Ovary (tissue), 3 donors: ENCODE results near the gene RPS5.

Experiments
- EP300 ChIP-seq: sonication (generic); formaldehyde crosslinking; IDR thresholded peaks from one replicate; pipeline ENCODE4 v1.6.1; 2017; ENCODE audit warnings: antibody characterized with exemption
- TF ChIP-seq, protein P1 (sequence below), 3 donors: fragments of 450-650 bp in 2 of 3; fragments of 200-600 bp in 1 of 3; IDR thresholded peaks; one replicate each; pipeline versions ENCODE4 v1.5.1 to v1.8.0; 2016 to 2022; ENCODE audit warnings: antibody characterized with exemption in 3 of 3, mild to moderate bottlenecking in 1 of 3
- donor health status: DM: no; HTN: no; CAD: no.

DNA sequence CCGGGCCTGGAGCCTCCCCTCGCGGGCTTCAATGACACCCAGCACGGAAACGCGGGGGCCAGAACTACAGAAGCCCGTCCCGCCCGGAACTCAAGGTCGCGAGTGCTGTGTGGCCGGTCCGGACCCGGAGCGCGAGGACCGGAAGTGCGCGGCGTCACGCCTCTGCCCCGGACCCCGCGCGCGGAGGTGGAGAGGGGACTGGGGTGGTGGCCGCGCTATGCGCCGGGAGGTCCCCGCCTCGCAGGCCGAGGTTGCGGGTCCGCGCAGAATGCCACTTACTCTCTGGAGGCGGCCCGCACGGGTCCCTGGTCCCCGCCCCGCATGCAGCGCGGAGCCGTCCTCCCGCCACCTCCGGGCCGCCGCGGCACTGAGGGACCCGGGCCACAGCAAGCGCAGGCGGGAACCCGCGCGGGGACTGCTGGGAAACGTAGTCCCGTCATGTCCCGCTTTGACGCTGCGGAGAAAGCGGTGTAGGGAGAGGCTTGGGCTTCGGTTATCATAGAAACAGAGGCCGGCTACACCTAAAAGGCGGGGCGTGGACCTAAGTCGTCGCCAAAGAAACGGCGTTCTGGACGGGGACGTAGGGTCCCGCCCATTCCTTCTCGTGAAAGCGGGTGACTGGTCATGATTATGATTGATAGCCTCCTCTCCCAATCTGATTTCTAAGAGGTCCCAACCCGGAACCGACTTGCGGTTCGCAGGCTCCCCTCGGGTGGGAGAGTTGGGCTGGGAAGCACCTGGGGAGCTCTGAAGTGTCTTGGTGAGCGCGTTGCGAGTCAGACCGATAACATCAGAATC, 6.2 kb upstream of the RPS5 start, which contains the start of gene ZNF837:
- TF ChIP-seq, protein P1, sequence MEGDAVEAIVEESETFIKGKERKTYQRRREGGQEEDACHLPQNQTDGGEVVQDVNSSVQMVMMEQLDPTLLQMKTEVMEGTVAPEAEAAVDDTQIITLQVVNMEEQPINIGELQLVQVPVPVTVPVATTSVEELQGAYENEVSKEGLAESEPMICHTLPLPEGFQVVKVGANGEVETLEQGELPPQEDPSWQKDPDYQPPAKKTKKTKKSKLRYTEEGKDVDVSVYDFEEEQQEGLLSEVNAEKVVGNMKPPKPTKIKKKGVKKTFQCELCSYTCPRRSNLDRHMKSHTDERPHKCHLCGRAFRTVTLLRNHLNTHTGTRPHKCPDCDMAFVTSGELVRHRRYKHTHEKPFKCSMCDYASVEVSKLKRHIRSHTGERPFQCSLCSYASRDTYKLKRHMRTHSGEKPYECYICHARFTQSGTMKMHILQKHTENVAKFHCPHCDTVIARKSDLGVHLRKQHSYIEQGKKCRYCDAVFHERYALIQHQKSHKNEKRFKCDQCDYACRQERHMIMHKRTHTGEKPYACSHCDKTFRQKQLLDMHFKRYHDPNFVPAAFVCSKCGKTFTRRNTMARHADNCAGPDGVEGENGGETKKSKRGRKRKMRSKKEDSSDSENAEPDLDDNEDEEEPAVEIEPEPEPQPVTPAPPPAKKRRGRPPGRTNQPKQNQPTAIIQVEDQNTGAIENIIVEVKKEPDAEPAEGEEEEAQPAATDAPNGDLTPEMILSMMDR (IDR thresholded peaks at IDR 0.05), result peak in 2 of 3 donors; percentile 39 to 52
- TF ChIP-seq EP300, result peak; percentile 22
